Epithelial cell of esophagus (primary cell): ENCODE results near the gene DEF6.

ENCODE experiments used
- DNase-seq: peaks from one replicate; pipeline ENCODE4 v3.0.0; 2010; ENCODE audit warnings: low read depth
- H3K4me3 ChIP-seq: 2 replicates; pipeline ENCODE4 v1.5.1; 2011; ENCODE audit warnings: mild to moderate bottlenecking, low read length, control low read depth
- CTCF ChIP-seq: IDR thresholded peaks from 2 replicates; pipeline ENCODE4 v1.5.1; 2011; ENCODE audit warnings: low read depth, mild to moderate bottlenecking, low read length, control low read depth, inconsistent platforms; ENCODE audit not compliant: insufficient read depth; ENCODE audit errors: missing control alignments

The DEF6 gene

GRCh38 chr6:35297601-35298481 is at the start of gene DEF6:
Gene DEF6 (plus strand): TSS chr6:35297818. CDS start chr6:35297857, 39 bp downstream.
- peak; percentile 95 for DNase-seq
- TF ChIP-seq CTCF, result peak; percentile 89
- peak within 1 kb of the TSS; percentile 67 for H3K4me3 ChIP-seq

GRCh38 chr6:35248300-35248699 is 49.3 kb upstream of the DEF6 start:
- H3K4me3 ChIP-seq, result no peak overlapping the region
- TF ChIP-seq CTCF, result no peak

GRCh38 chr6:35248965-35249364 is 48.7 kb upstream of the DEF6 start:
- no peak overlapping the region for H3K4me3 ChIP-seq
- TF ChIP-seq CTCF, result no peak
- no peak for DNase-seq

More at GRCh38 chr6:35248300-35248699, 49.3 kb upstream of the DEF6 start:
- no peak for DNase-seq

GRCh38 chr6:35251949-35252348 is 45.7 kb upstream of the DEF6 start:
- TF ChIP-seq CTCF, result no peak
- DNase-seq, result no peak
- H3K4me3 ChIP-seq, result no peak overlapping the region

GRCh38 chr6:35253249-35253648 is 44.4 kb upstream of the DEF6 start:
- no peak for TF ChIP-seq CTCF
- DNase-seq, result no peak
- H3K4me3 ChIP-seq, result no peak overlapping the region

- no peak for DNase-seq
- no peak for TF ChIP-seq CTCF
- peak overlapping the region; percentile 67 for H3K4me3 ChIP-seq
These were observed 39.3 kb upstream of the DEF6 start for GRCh38 chr6:35258336-35258735.

- TF ChIP-seq CTCF, result no peak
- DNase-seq, result no peak
- H3K4me3 ChIP-seq, result peak overlapping the region; percentile 67
These were observed 38.8 kb upstream of the DEF6 start for GRCh38 chr6:35258858-35259193.
